Measurements from ENCODE around the gene HMGN4. TPM values are rescaled to one million over a fixed set of nuclear protein-coding genes. Genes with fewer than 3 reads are reported as not detected.

The HMGN4 gene
- total and polyA plus RNA-seq, 9 of the 15 experiments (the other 6 are each of a cell fraction or from before 2014, with no cell fraction given), result 35.4 to 134 (median 94.1) TPM

DNA sequence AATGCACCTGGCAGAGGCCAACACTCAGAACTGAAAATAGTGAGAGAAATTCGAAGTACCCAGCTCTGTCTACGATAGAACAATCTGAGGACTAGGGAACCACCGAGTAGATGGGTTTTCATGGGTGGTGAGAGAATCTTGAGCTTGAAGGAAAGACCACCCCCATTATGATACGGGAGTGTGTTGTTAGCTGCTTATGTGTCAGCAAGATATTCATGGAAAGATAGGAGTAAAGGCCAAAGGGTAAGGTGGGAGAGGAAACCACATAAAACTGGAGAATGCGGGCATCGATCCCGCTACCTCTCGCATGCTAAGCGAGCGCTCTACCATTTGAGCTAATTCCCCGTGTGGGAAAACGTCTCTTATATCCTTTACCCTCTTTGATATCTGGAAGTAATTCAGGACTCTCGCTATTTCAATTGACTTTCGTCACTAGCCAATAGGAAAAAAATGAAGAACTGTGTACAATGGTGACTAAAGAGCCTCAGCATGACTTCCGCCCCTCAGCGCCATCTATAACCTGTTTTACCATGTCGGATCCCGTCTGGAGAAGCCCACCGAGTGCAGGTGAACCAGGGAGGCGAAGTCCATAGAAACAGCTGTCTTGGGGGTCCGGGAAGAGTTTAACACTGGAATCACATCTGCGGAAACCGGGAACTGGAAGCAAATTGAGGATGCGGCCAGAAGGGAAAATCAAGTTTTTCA, 33.6 kb downstream of the HMGN4 start (continued):
- TF ChIP-seq BRD9 (IDR thresholded peaks at IDR 0.05; ENCODE audit: low read depth, partially characterized antibody), result peak; percentile 98
- TF ChIP-seq, protein P1, sequence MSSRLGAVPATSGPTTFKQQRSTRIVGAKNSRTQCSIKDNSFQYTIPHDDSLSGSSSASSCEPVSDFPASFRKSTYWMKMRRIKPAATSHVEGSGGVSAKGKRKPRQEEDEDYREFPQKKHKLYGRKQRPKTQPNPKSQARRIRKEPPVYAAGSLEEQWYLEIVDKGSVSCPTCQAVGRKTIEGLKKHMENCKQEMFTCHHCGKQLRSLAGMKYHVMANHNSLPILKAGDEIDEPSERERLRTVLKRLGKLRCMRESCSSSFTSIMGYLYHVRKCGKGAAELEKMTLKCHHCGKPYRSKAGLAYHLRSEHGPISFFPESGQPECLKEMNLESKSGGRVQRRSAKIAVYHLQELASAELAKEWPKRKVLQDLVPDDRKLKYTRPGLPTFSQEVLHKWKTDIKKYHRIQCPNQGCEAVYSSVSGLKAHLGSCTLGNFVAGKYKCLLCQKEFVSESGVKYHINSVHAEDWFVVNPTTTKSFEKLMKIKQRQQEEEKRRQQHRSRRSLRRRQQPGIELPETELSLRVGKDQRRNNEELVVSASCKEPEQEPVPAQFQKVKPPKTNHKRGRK (tag; IDR thresholded peaks at IDR 0.05), result 0 out of 2 replicates have a peak, but pooled peaks have one; percentile 11
- TF ChIP-seq CBX8 (IDR thresholded peaks at IDR 0.05; ENCODE audit: borderline replicate concordance, extremely low read depth, low read depth, low read length, poor library complexity, severe bottlenecking), result no peak
- TF ChIP-seq, protein P2, sequence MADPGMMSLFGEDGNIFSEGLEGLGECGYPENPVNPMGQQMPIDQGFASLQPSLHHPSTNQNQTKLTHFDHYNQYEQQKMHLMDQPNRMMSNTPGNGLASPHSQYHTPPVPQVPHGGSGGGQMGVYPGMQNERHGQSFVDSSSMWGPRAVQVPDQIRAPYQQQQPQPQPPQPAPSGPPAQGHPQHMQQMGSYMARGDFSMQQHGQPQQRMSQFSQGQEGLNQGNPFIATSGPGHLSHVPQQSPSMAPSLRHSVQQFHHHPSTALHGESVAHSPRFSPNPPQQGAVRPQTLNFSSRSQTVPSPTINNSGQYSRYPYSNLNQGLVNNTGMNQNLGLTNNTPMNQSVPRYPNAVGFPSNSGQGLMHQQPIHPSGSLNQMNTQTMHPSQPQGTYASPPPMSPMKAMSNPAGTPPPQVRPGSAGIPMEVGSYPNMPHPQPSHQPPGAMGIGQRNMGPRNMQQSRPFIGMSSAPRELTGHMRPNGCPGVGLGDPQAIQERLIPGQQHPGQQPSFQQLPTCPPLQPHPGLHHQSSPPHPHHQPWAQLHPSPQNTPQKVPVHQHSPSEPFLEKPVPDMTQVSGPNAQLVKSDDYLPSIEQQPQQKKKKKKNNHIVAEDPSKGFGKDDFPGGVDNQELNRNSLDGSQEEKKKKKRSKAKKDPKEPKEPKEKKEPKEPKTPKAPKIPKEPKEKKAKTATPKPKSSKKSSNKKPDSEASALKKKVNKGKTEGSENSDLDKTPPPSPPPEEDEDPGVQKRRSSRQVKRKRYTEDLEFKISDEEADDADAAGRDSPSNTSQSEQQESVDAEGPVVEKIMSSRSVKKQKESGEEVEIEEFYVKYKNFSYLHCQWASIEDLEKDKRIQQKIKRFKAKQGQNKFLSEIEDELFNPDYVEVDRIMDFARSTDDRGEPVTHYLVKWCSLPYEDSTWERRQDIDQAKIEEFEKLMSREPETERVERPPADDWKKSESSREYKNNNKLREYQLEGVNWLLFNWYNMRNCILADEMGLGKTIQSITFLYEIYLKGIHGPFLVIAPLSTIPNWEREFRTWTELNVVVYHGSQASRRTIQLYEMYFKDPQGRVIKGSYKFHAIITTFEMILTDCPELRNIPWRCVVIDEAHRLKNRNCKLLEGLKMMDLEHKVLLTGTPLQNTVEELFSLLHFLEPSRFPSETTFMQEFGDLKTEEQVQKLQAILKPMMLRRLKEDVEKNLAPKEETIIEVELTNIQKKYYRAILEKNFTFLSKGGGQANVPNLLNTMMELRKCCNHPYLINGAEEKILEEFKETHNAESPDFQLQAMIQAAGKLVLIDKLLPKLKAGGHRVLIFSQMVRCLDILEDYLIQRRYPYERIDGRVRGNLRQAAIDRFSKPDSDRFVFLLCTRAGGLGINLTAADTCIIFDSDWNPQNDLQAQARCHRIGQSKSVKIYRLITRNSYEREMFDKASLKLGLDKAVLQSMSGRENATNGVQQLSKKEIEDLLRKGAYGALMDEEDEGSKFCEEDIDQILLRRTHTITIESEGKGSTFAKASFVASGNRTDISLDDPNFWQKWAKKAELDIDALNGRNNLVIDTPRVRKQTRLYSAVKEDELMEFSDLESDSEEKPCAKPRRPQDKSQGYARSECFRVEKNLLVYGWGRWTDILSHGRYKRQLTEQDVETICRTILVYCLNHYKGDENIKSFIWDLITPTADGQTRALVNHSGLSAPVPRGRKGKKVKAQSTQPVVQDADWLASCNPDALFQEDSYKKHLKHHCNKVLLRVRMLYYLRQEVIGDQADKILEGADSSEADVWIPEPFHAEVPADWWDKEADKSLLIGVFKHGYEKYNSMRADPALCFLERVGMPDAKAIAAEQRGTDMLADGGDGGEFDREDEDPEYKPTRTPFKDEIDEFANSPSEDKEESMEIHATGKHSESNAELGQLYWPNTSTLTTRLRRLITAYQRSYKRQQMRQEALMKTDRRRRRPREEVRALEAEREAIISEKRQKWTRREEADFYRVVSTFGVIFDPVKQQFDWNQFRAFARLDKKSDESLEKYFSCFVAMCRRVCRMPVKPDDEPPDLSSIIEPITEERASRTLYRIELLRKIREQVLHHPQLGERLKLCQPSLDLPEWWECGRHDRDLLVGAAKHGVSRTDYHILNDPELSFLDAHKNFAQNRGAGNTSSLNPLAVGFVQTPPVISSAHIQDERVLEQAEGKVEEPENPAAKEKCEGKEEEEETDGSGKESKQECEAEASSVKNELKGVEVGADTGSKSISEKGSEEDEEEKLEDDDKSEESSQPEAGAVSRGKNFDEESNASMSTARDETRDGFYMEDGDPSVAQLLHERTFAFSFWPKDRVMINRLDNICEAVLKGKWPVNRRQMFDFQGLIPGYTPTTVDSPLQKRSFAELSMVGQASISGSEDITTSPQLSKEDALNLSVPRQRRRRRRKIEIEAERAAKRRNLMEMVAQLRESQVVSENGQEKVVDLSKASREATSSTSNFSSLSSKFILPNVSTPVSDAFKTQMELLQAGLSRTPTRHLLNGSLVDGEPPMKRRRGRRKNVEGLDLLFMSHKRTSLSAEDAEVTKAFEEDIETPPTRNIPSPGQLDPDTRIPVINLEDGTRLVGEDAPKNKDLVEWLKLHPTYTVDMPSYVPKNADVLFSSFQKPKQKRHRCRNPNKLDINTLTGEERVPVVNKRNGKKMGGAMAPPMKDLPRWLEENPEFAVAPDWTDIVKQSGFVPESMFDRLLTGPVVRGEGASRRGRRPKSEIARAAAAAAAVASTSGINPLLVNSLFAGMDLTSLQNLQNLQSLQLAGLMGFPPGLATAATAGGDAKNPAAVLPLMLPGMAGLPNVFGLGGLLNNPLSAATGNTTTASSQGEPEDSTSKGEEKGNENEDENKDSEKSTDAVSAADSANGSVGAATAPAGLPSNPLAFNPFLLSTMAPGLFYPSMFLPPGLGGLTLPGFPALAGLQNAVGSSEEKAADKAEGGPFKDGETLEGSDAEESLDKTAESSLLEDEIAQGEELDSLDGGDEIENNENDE (IDR thresholded peaks at IDR 0.05; ENCODE audit: low read depth, low read length), result no peak
- peak; percentile 49; the same call in 1 of the 2 replicates for TF ChIP-seq ZNF589 (CRISPR knock-in tag; IDR thresholded peaks at IDR 0.05; ENCODE audit: low read depth)
- TF ChIP-seq ZNF780A (CRISPR knock-in tag; IDR thresholded peaks at IDR 0.05), result no peak
- no peak for TF ChIP-seq SAFB2 (IDR thresholded peaks at IDR 0.05; ENCODE audit: borderline replicate concordance, low read depth, low read length, severe bottlenecking)
- TF ChIP-seq ZNF121 (CRISPR knock-in tag; conservative IDR thresholded peaks at IDR 0.05), result no peak
- no peak for TF ChIP-seq ZNF57 (CRISPR knock-in tag; IDR thresholded peaks at IDR 0.05)
- TF ChIP-seq, protein P3, sequence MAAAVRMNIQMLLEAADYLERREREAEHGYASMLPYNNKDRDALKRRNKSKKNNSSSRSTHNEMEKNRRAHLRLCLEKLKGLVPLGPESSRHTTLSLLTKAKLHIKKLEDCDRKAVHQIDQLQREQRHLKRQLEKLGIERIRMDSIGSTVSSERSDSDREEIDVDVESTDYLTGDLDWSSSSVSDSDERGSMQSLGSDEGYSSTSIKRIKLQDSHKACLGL (CRISPR knock-in tag; IDR thresholded peaks at IDR 0.05; ENCODE audit: borderline replicate concordance, poor library complexity, severe bottlenecking), result no peak

Data from K562 (cell line).